HG02938 (cell line): ENCODE data around the gene LCN6.
"Not testable (repeated sequence)": the region's sequence is repeated elsewhere in the genome, so short reads cannot be mapped to it uniquely, and the experiment has no call there.

ENCODE experiments used
- ATAC-seq: cut with Tn5 transposase; IDR thresholded peaks from one replicate; pipeline ENCODE4 v1.9.1; 2021; ENCODE audit warnings: mild to moderate bottlenecking, moderate library complexity; ENCODE audit not compliant: unreplicated experiment

Gene LCN6

DNA sequence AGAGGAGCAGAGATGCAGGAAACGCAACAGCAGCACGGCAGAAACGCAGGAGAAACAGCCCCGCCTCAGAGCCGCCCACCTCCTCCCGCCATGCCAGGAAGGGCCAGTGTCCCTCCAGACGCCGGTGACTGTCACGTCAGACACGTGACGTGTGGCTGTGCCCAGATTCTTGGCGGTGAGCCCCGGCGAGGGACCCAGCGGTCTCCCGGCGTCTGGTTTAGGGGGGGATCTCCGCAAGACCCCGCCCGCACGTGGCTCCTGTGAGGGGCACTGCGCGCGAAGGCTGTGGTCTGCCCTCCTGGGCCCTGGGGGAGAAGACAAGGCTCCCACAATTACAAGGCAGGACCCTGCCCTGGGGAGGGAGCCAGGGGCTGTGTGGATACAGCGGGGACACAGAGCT, 12.1 kb upstream of the LCN6 start:
- no peak for ATAC-seq

GRCh38 chr9:136759436-136760325, 11.4 kb upstream of the LCN6 start:
- ATAC-seq, result no peak

DNA sequence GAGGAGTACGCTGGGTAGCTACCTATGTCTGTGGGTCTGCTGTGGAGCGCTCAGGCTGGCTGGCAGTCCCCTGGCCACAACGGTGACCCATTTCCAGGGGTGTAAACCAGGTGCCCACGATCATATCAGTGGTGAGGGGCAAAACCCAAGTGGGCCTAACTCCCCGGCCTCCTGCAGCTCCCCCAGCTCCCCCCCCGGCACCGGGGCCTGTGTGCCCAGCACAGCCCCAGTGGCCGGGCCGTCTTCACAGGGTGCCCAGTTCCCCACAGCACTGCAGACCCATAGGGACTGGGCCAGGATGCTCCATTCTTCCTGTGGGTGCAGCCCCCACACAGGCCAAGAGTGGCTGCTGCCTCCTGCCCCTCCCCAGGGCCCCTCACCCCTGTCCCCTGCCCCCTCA, 10.7 kb upstream of the LCN6 start:
- ATAC-seq, result no peak

DNA sequence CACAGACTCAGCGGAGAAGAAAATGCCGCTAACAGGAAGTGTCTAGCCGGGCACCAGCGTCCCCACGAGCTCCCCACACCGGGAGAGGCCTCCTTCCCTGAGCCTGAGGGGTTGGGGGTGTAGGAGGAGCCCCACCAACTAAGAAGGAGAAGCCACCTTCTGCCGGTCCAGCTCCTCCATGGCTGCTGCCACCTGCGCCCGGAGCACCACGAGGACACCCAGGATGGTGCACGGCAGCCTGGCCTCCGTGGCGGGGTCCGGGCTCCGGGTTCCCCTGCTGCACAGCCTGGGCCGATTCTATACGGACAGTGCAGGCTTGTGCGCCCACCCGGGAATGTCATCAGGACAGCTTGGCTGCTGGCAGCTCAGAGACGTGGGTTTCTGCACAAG, 9.4 kb upstream of the LCN6 start:
- no peak for ATAC-seq

DNA sequence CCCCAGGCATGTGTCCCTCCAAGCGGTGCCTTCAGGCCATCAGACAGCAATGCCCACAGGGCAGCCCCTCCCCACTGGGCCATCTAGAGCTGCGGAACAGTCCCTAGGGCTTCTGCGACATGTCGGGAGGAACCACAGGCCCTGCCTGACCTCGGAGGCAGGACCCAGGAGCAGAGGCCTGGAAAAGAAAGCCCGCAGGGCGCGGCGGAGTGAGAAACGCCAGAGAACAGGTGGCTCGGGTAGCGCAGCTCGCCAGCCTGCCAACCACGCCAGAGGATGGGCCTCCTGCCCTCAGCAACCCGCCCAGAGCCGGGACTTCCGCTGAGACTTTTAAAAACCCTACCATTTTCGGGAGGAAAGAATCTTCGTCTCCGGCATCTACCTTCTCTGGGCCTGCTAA, 9.0 kb upstream of the LCN6 start:
- no peak for ATAC-seq

- no peak for ATAC-seq
Observed at GRCh38 chr9:136756836-136757235, 8.5 kb upstream of the LCN6 start.

DNA sequence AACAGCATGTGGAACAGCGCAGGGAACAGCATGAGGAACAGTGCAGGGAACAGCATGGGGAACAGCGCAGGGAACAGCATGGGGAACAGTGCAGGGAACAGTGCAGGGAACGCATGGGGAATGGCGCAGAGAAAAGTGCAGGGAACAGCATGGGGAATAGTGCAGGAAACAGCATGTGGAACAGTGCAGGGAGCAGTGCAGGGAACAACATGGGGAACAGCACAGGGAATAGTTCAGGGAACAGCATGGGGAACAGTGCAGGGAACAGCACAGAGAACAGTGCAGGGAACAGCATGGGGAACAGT, 7.8 kb upstream of the LCN6 start:
- no peak for ATAC-seq

DNA sequence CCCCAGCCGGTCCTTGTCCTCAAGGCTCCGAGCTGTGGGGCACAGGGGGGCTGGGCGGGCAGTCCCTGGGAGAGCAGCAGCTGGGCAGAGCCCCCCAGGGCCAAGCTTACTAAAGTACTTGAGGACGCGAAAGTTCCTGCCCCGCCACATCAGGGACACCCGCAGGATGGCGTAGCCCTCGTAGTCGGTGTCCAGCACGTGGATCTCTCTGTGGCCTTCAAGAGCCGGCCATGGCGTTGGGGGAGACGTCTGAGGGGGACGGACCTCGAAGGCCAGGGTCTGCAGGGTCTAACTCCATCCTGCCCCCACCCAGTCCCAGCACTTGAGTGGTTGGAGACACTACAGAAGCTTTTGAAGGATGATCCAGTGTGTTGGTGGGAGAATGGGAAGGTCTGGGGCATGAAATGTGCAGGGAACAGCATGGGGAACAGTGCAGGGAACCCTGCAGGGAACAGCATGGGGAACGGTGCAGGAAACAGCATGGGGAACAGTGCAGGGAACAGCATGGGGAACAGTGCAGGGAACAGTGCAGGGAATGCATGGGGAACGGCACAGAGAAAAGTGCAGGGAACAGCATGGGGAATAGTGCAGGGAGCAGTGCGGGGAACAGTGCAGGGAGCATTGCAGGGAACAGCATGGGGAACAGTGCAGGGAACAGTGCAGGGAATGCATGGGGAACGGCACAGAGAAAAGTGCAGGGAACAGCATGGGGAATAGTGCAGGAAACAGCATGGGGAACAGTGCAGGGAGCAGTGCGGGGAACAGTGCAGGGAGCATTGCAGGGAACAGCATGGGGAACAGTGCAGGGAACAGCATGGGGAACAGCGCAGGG, 7.2 kb upstream of the LCN6 start:
- not testable (repeated sequence) for ATAC-seq

DNA sequence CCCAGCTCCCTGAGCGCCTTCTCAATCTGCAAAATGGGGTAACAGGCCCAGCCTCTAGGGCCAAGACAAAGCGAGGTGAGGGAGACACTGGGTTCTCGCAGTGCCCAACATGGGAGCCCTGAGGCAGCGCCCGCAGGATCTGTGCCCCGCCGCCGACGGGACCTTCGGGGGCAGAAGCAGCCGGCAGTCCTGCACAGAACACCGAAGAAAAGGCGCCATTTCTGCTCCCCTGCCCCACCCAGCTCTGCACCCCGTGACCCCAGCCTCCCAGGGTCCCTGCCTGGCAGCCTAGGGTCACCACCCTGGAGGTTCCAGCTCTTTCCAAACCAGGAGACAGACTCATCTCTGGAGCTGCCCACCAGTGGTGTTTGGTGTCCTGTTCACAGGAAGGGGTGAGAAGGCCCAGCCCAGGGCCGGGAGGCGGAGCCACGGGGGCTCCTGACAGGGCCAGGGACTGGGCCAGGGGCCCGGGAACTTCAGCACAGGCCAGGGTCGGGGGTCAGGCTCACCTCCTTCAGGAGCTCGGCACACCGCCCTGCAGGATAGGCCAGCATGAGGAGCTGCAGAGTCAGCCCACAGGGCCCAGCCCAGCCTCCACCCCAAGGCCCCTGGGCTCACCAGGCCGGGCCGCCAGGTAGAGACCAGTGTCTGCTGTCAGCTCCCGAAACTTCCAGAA, 6.4 kb upstream of the LCN6 start:
- no peak for ATAC-seq

DNA sequence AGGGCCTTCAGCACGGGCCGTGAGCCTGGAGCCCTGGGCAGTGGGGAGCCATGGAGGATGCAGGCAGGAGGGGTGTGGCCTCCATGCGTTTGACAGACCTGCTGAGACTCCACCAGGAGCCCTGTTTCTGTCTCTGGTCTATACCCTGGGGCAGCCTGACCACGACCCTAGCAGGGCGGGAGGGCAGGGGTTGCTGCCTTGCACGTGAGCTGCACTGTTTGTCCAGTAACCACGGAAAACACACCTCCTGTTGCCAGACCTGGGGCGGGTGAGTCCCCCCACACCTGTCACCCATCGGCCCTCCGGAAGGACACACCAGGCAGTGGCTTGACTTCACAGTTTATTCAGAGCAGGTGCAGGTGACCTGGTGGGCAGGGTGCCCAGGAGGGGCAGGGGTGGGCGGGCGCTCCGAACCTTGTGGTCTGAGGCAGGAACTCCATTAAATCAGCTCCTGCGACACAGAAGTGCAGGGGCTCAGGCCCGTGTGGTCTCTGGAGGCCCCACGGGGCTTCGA, 5.8 kb upstream of the LCN6 start:
- no peak for ATAC-seq

DNA sequence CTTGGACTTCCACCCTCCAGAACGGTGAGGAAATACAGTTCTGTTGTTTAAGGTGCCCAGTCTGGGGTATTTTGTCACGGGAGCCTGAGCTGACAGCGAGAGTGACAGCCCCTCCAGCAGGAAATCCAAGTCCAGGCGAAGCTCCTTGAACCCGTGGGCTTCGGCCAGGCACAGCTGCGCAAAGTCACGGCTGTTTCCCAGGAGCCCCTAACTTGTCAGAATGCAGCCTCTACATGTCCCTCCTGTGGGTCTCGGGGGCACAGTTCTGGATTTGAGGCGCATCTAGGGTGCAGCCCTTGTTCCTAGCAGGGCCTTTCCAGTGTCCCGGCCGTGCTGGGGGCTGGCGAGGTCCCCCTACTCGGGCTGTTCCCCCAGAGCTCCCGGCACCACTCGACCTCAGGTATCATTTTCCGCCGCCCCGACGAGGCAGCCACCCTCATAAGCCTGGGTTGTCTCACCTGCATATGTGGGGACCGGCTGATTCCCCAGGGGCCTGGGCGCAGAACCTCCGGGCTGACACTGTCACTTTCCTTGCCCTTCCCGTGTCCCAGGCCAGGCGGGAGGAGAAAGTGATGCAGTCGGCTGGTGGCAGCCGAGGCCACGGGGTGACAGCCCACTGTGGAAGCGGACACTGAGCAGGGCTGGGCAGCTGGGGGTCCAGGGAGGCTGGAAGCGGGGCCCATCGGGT, 5.2 kb upstream of the LCN6 start:
- ATAC-seq, result no peak

GRCh38 chr9:136751814-136752213, 3.5 kb upstream of the LCN6 start:
- no peak for ATAC-seq

- ATAC-seq, result no peak
Observed at GRCh38 chr9:136751244-136751643, 2.9 kb upstream of the LCN6 start.

- ATAC-seq, result no peak
Observed at GRCh38 chr9:136750526-136750925, 2.2 kb upstream of the LCN6 start.

- ATAC-seq, result no peak
Observed at GRCh38 chr9:136748666-136749611, 614 bp upstream of the LCN6 start.

DNA sequence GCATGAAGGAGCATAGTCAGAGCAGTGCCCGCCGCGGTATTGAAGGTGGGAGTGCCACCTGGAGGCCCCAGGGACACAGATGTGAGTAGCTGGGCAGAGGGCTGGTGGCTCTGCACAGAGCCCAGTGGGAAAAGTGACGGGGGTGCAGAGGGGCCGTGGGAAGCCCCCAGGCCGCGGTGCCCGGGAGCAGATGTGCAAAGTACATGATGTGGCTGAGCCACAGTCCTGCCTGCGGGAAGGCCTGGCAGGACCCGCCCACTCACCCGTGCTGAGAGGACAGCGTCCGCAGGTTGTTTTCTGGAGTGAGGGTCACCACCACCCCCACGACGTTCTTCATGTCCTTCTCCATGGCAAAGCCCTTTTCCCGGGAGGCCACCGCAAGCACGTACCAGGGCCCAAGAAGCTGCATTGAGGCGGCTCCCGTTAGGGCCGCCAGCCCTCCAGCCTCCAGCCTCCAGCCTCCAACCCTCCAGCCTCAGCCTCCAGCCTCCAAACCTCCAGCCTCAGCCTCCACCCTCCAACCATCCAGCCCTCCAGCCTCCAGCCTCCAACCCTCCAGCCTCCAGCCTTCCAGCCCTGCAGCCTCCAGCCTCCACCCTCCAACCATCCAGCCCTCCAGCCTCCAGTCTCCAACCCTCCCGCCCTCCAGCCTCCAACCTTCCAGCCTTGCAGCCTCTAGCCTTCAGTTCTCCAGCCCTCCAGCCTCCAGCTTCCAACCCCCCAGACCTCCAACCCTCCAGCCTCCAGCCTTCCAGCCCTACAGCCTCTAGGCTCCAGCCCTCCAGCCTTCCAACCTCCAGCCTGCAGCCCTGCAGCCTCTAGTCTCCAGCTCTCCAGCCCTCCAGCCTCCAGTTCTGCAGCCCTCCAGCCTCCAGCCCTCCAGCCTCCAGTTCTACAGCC, 914 bp downstream of the LCN6 start:
- ATAC-seq, result no peak

DNA sequence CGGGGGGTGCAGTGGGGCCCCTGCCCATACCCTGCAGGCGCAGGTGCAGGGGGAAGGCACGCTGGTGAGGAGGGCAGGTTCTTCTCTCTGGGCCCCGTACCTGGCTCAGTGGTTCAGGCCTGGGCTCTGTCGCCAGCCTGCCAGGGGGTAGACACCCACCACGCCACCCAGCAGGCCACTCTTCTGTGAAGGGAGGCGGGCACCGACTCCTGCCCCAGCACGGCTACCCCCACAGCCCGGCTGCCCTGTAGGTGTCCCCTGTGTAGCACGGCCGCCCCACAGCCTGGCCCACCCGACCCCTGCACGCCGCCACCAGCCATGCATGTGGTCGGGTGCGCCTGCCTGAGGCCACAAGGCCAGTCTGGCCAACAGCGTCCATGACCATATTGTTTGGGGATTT, 1.7 kb downstream of the LCN6 start:
- no peak for ATAC-seq

DNA sequence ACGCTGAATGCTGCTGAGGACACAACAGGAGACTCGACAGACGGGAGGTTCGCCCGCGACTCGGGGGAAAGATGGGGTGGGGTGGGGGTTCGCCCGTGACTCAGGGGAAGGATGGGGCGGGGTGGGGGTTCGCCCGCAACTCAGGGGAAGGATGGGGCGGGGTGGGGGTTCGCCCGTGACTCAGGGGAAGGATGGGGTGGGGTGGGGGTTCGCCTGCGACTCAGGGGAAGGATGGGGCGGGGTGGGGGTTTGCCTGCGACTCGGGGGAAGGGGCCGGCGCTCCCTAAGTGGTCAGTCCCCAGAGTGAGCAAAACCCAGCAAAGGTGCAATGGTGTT, 2.2 kb downstream of the LCN6 start:
- no peak for ATAC-seq
